ENCODE results near the gene FAM161A. TPM values are rescaled to one million over a fixed set of nuclear protein-coding genes. Genes with fewer than 3 reads are reported as not detected.

Gene FAM161A
- total RNA-seq: 1 to 10 TPM; 1.2 to 2.8 (median 1.8) TPM

GRCh38 chr2:61853847-61854563 is at the start of gene FAM161A:
TSS of gene FAM161A (minus strand) at chr2:61854060. CDS start at chr2:61854041, 19 bp downstream.
- ATAC-seq (peak; percentile 83 to 84), DNase-seq (peak; percentile 70 to 83)
- intact Hi-C loops (cut with DNase I; ENCODE audit: low total_unique reads) (loop anchor here (1.0 to 10.0 kb wide), 7 partner anchors 34 to 809 kb away; partner anchors contain the start of genes CCT4 and USP34), in situ Hi-C loops (cut with MboI; ENCODE audit: low sequenced_read_pairs in 4 of 4) (no loop called here)
- peak; percentile 30 to 57 for TF ChIP-seq POLR2A (IDR thresholded peaks at IDR 0.05)
- TF ChIP-seq, protein P1, sequence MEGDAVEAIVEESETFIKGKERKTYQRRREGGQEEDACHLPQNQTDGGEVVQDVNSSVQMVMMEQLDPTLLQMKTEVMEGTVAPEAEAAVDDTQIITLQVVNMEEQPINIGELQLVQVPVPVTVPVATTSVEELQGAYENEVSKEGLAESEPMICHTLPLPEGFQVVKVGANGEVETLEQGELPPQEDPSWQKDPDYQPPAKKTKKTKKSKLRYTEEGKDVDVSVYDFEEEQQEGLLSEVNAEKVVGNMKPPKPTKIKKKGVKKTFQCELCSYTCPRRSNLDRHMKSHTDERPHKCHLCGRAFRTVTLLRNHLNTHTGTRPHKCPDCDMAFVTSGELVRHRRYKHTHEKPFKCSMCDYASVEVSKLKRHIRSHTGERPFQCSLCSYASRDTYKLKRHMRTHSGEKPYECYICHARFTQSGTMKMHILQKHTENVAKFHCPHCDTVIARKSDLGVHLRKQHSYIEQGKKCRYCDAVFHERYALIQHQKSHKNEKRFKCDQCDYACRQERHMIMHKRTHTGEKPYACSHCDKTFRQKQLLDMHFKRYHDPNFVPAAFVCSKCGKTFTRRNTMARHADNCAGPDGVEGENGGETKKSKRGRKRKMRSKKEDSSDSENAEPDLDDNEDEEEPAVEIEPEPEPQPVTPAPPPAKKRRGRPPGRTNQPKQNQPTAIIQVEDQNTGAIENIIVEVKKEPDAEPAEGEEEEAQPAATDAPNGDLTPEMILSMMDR (IDR thresholded peaks at IDR 0.05 in 4 of 5, conservative IDR thresholded peaks at IDR 0.05 in 1 of 5): no peak
- peak within 1 kb of the TSS; percentile 89 to 93 (median 90) for H3K27ac ChIP-seq
- no peaks in the 10 kb centered on the region for H3K36me3 ChIP-seq
- H3K4me3 ChIP-seq: peak within 1 kb of the TSS; percentile 80 to 89 (median 82)
- H3K27me3 ChIP-seq: no peaks in the 10 kb centered on the region
- H3K9me3 ChIP-seq: no peaks in the 10 kb centered on the region
- peaks cover 8 to 13% of the 10 kb centered on the region in 2 donors for H3K4me1 ChIP-seq

GRCh38 chr2:61900281-61900680 is 46.4 kb upstream of the FAM161A start:
- DNase-seq: no peak
- H3K27ac ChIP-seq: no peak overlapping the region
- intact Hi-C loops (cut with DNase I; ENCODE audit: low total_unique reads) (no loop called here), in situ Hi-C loops (cut with MboI; ENCODE audit: low sequenced_read_pairs in 4 of 4) (no loop called here)
- H3K27me3 ChIP-seq: no peaks in the 10 kb centered on the region
- no peaks in the 10 kb centered on the region for H3K36me3 ChIP-seq
- H3K4me1 ChIP-seq: peaks cover 0 to 5% of the 10 kb centered on the region in 2 donors
- H3K4me3 ChIP-seq: no peak overlapping the region
- no peaks in the 10 kb centered on the region for H3K9me3 ChIP-seq
- no peak for ATAC-seq
- TF ChIP-seq, protein P1 (IDR thresholded peaks at IDR 0.05 in 4 of 5, conservative IDR thresholded peaks at IDR 0.05 in 1 of 5): no peak
- TF ChIP-seq POLR2A (IDR thresholded peaks at IDR 0.05): no peak

GRCh38 chr2:61898810-61899209 is 45.0 kb upstream of the FAM161A start:
- ATAC-seq (no peak), DNase-seq (no peak)
- H3K4me3 ChIP-seq: no peak overlapping the region
- H3K27ac ChIP-seq: no peak overlapping the region
- H3K4me1 ChIP-seq: no peaks in the 10 kb centered on the region
- intact Hi-C loops (cut with DNase I; ENCODE audit: low total_unique reads): no loop called here
- no peaks in the 10 kb centered on the region for H3K36me3 ChIP-seq
- in situ Hi-C loops (cut with MboI; ENCODE audit: low sequenced_read_pairs in 4 of 4): loop anchor here in 2 of 4 donors (25.0 kb wide), 2 partner anchors 813 to 1137 kb away; partner anchors contain the start of genes EHBP1 (in 2 of the 2) and PAPOLG (in 1 of the 2)
- TF ChIP-seq, protein P1 (IDR thresholded peaks at IDR 0.05 in 4 of 5, conservative IDR thresholded peaks at IDR 0.05 in 1 of 5): no peak
- no peak for TF ChIP-seq POLR2A (IDR thresholded peaks at IDR 0.05)
- no peaks in the 10 kb centered on the region for H3K27me3 ChIP-seq
- no peaks in the 10 kb centered on the region for H3K9me3 ChIP-seq

DNA sequence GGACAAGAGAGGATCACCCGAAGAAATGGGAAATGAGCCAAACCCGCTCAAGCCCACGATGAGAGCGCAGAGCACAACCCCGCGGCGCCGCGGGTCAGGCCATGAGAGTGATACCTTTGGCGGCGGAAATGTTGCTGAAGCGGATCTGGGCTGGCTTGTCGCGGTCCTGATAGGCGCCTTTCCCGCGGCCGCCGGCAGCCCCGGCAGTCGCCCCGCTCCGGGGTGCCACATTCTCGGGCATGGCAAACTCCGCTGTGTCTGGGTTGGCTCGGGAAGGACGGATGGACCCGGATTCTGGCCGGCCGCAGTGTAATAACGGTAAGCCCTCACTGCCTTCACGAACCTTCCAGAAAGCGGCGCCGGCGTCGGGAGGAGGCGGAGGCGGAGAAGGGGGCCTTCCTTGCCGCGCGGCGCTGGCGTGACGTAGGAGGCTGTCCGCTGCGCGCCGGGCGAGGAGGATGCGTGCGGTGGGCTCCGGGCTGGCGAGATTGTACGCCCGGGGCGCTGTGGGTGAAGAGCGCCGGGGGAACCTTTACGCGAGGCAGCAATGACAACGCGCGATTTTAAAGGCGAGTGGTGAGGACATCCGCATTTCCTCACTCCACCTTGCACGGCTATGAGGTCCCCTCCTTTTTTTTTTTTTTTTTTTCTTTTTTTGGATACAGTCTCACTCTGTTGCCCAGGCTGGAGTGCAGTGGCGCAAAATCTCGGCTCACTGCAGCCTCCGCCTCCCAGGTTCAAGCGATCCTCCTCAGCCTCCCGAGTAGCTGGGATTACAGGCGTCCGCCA is 34.6 kb upstream of the FAM161A start, which contains the start of gene CCT4:
Gene CCT4 (minus strand): TSS at position 390 of the 789 bp plus-strand sequence. CDS start 149 bp downstream, at position 241.
- Histone ChIP-seq H3K9me3 (no peaks in the 10 kb centered on the region), H3K27ac (peak within 1 kb of the TSS; percentile 90 to 94 (median 91)), H3K4me1 (peaks cover 11 to 18% of the 10 kb centered on the region in 2 donors), H3K27me3 (no peaks in the 10 kb centered on the region), H3K36me3 (peaks cover 0 to 19% of the 10 kb centered on the region in 2 donors), H3K4me3 (peak within 1 kb of the TSS; percentile 88 to 97 (median 90))
- in situ Hi-C loops (cut with MboI; ENCODE audit: low sequenced_read_pairs in 4 of 4): loop anchor here in 2 of 4 donors (25.0 kb wide), 2 partner anchors 824 to 1126 kb away; partner anchors contain the start of genes EHBP1 (in 2 of the 2) and PAPOLG (in 1 of the 2)
- TF ChIP-seq, protein P1 (IDR thresholded peaks at IDR 0.05 in 4 of 5, conservative IDR thresholded peaks at IDR 0.05 in 1 of 5): peak in 1 of 5 experiments; percentile 13
- TF ChIP-seq POLR2A (IDR thresholded peaks at IDR 0.05): peak; percentile 71 to 75
- intact Hi-C loops (cut with DNase I; ENCODE audit: low total_unique reads): loop anchor here (1.0 to 10.0 kb wide), 5 partner anchors 16 to 1131 kb away; partner anchors contain the start of genes COMMD1, EHBP1, FAM161A and PAPOLG
- peak; percentile 87 to 92 for ATAC-seq
- DNase-seq: peak; percentile 74 to 80
